GM19099 (cell line): ENCODE measurements around the gene GABRB3.

Source experiments
- POLR2A ChIP-seq: IDR thresholded peaks from 3 replicates; pipeline ENCODE4 v1.6.1; 2011; ENCODE audit warnings: low read depth; ENCODE audit not compliant: insufficient read length; ENCODE audit errors: extremely low read depth

The GABRB3 gene

DNA sequence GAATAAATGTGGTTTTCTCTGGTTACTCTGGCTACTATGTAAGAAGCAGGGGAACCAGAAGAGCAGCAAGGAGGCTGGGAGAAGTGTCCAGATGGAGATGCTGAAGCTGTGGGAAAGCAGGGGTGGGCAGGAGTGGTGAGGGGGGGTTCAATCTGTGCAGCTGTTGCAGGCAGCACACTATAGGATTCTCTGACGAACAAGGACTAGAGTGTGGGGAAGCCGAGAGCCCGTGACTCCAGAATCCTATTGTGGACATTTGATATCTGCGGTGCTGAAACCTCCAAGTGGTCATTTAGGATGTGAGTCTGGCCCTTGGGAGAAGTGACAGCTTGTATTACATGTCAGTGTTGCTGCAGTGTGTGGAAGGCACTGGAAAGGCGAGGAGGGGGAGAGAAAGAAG lies 60.5 kb downstream of the GABRB3 start:
- TF ChIP-seq POLR2A: no peak

DNA sequence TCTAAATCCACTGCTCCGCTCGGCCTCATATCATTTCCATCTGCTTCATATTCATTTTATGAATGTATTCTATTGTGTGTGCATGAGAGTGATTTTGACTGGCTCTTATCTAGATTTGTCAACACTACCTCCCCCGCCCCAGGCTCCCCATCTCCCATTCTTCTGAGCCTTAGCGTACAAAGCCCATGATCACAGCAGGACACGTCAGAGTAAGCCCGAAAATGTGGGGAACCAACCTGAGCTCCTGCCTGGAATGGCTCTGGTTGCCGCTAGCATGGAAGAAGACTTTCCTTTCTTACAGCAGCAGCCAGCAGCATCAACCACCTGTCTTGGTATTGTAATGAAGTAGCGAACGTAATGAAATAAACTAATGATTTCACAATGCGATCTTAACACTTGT lies 61.4 kb downstream of the GABRB3 start:
- no peak for TF ChIP-seq POLR2A

DNA sequence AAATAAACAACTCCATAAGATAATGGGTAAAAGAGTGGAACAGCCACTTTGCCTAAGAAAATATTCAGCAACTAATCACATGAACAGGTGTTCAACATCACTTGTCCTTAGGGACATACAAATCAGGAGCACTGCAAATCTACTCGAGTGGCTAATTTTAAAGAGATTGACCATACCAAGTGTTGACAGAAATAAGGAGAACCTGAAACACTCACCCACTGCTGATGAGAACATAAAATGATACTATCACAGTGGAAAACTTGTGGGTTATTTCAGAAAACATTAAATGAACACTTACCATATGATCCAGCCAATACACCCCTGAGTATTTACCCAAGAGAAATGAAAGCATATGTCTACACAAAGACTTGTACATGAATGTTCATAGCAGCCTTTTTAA lies 70.5 kb downstream of the GABRB3 start:
- TF ChIP-seq POLR2A: no peak

DNA sequence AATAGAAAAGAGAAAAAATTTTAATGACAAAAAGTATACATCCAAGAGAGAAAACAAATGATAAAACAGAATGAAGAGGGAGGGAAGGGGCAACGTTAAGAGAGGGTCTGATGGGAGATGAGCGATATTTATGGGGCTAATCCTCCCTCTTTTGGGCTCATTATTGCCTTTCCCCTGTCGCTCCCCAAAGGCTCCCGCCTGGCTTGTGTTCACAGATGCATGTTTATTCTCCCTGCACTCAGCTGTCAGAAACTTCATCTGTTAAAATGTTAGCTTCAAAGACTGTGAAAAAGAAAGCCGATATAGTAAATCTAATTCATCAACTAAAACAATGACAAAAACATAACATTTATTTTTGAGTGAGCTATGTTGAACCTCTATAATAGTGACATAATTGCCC lies 74.3 kb downstream of the GABRB3 start:
- TF ChIP-seq POLR2A: no peak

DNA sequence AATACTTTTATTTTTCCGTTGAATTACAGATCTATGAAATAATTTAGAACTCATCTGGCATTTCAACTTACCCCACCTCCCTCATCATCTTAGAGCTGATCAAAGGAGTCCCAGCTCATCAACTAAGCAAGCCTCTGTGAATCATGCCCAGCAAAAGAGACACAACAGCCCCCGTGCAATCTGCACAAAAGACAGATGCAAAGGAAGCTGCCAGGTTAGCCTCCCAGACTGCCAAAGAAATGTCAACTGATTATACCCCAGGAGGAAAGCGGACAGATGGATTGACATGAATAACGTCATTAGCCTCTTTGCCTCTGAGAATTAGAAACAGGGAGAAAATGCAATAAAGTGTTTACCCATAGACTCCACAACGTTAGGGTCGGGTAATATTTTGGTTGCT lies 75.0 kb downstream of the GABRB3 start:
- TF ChIP-seq POLR2A: no peak

DNA sequence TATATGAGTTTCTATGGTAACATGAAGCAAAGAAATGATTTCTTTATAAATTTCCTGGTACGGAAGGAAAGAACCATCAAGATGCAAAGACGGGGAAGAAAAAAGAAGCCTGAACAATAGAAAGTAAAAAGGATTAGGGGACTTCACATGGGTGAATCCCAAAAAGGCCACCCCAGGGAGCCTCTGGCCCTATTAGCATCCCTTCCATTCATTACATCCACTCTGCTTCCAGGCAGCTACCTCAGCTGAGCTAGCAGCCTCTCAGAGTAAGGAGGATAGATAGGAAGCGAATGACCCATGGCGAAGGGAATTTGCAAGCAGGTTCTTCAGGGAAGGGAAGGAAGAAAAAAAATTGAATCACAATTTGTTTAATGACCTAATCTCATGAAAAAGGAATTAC lies 81.6 kb downstream of the GABRB3 start:
- TF ChIP-seq POLR2A: no peak

DNA sequence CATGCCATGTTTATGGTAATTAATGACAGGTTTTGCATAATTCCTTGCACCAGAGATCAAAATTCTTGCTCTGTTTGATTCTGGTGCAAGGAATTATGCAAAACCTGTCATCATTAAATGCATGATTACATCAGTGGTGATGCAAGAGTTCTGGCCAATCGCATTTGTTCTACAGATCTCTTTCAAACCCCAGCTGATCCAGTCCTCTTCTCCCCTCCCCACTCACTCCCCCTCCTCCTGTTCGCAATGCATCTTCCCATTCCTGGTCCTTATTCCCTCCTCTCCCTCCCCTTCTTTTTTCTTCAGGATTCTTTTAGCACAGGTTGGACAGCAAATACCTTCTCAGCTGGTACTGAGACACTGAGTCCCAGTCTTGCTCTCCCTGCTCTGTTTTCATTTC lies 82.1 kb downstream of the GABRB3 start:
- TF ChIP-seq POLR2A: no peak

DNA sequence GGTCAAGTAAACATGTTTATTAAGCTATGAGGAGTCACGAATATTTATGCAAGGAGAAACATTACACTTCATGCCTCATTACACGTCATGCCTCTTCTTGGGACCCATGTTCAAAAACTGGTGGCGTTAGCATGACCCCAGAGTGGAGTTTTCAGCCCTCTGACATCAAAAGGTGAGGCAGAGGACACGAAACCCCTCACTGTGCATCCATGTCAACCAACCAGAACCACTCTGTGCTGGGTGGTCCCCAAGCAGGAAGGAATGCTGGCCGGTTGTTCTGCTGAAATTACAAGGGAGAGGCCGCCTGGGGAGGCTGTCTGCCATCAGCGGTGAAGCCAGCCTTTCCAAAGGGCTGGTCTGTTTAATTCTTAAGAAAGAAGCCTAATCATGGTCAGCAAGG lies 83.4 kb downstream of the GABRB3 start:
- no peak for TF ChIP-seq POLR2A

DNA sequence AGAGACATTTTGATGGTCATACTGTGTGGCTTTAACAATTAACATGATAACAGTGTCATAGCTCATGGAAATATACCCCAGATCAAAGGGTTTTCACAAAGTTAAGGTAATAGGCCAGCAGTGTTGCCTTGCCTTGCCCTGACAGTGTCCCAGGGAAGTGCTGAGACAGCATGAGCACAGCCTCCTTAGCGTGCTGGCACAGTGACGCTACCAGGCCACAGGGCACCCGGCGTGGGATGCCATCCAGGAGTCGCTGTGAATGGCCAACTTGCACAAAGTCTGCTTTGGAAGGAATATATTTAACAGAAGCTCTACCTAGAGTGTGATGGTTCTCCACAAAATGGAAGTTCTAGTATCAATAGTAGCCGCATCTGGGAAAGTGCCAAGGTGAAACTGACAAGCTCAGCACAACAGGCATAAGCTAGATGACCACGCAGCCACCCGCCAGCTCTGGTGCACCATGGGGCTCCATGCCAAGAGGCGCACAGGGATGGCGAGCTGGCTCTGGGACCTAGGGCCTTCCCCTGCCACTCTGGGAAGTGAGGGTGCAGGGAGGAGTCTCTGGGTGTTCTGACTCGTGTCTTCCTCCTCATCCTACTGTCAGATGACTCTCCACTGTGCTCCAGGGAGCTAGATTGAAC lies 86.2 kb downstream of the GABRB3 start:
- TF ChIP-seq POLR2A: no peak

DNA sequence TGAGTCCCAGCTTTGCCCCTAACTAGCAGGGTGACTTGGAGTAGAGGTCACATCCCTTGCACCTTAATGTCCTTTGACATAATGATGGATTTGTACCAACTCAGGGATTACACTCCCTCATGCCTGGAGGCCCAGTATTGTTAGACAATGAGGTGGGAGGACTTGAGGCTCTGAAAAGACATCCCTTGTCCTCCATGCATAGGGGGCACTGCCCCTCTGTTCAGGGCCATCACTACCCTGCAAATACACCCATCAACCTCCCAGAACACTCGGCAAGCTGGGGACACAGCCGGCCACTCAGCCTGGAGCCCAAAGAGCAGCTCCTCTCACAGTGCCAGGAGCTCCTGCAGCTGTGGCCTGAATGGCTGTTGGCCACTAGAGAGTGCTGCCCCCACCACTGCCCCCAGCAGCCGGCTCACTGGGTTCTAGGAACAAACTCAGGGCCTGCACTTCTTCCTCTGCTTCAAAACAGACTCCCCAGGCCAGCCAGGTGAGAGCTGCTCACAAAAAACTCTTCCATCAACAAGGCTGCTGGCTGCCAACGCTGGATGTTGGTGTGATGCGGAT lies 90.2 kb downstream of the GABRB3 start:
- no peak for TF ChIP-seq POLR2A

DNA sequence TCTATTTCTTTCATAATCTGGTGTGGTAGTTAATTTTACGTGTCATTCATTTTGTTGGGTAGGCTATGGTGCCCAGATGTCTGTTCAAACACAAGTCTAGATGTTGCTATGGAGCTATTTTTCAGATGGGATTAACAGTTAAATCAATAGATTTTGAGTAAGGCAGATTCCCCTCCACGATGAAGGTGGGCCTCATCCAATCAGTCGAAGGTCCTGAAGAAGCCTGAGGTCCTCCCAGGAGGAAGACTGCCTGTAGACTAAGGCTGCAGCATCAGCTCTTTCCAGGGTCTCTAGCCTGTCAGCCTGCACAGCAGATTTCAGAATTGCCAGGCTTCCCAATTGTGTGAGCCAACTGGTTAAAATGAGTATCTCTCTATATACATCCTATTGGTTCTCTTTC lies 92.9 kb downstream of the GABRB3 start:
- no peak for TF ChIP-seq POLR2A

DNA sequence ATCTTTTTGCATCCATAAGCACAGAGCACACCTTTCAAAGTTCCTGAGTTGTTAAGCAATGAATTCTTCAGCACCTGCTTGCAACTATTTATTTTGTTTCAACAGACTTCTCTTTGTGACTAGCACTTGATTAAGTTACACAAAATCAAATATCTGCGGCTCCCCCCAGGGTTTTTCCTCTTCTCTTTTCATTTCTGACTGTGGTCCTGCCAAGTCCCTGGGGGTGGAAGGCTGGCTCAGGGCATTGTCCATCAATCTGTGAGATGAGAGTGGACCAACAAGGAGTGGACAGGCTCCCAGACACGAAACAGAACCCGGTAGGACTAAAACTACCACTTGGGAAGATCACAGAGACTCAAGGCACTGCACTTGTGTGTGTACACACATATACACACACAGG lies 96.8 kb downstream of the GABRB3 start:
- no peak for TF ChIP-seq POLR2A

DNA sequence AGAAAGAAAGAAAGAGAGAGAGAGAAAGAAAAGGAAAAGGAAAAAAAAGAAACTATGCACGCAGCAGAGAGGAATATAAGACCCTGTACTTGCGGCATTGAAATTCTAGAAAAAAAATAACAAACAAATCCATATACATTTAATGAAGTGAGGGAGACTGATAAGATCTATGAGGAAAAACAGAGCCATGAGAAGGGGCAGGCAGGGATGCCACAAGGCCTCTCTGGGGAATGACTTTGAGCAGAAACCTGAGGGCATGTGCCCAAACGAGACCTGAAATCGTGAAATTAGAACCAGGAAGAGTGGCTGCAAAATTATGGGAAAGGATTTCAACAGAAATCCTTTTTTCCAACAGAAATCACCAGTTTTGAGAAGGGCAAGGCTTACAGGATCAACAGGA lies 98.4 kb downstream of the GABRB3 start:
- no peak for TF ChIP-seq POLR2A

DNA sequence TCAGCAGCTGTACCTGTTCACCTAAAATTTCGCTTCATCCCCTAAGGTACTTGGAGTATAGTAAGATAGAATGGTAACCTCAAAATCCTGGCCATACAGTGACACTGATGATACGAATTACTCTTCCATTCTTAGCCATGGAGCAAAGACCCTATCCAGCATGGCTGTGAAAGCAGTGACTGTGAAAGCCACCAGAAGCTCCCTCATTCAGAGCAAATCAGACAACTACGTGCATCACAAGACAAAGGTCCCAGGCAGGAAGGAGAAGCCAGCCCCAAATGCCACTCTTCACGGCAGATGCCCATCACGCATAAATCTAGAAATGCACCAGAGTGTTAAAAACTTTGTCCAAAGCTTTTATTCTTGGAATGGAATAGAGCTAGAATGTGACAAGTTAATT lies 99.4 kb downstream of the GABRB3 start:
- no peak for TF ChIP-seq POLR2A

DNA sequence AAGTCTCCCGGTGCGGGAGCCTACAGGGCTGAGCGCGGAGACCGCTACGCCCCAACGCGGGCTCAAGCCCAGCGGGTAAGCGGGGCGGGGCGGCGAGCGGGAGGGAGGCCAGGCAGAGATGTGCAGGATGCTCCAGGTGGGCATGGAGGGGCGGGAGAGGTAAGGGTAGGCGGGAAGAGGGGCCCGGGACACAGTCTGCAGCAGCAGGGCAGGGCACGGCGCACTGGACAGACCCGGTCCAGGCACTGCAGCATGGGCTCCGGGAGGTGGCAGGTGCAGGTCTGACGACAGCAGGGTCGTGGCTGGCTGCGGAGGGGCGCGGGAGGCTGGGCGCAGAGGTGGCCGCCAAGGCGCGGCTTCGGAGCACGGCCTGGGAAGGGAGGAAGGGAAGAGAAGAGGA lies 102.8 kb downstream of the GABRB3 start:
- no peak for TF ChIP-seq POLR2A

DNA sequence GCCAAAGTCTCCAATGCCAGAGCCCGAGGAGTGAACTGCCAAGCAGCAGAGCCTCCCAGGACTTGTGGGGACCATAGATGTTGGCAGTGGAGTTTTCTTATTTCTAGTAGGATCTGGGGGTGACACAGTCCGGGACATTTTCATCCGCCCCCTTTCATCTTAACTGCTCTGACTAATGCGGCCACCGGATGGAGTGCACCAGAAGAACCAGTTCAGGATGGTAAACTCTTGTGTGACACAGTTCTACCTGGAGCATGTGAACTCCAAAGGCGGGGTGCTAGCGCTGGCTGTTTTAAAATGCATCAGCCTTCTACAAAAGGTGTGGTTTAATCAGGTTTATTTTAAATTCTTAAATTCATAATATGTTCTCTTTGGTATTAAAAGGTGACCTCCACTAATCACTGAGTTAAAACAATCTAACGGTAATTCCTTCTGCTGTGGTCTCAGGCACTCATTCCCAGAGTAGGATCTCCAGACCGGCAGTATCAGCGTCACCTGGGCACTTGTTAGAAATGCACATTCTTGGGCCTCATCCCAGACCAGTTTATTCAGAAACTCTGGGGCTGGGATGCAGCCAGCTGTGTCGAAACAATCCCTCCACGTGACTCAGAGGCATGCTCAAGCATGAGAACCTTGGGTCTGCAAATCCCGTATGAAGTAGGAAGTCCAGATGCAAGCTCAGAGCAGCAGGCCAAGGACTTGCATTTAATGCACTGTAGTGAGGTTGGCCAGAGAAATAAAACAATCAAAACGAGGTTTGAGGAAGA lies 105.5 kb downstream of the GABRB3 start:
- no peak for TF ChIP-seq POLR2A
